Vagina (tissue), 2 donors: ENCODE results near the gene CAMK2A. TPM values are rescaled to one million over a fixed set of nuclear protein-coding genes. Genes with fewer than 3 reads are reported as not detected.

Experiments used
- DNase-seq, 2 donors: peaks; one replicate each; pipeline ENCODE4 v3.0.0-alpha.2; 2017; ENCODE audit errors: extremely low spot score in 2 of 2
- H3K27ac ChIP-seq: fragments of 200-600 bp; sonication (generic); one replicate; pipeline ENCODE4 v1.5.1; 2019
- H3K27me3 ChIP-seq: fragments of 200-600 bp; sonication (generic); one replicate; pipeline ENCODE4 v1.5.1; 2019
- H3K36me3 ChIP-seq, 2 donors: fragments of 200-600 bp; sonication (generic); one replicate each; pipeline ENCODE4 v1.5.1; 2017 to 2019
- H3K4me1 ChIP-seq: fragments of 200-600 bp; sonication (generic); one replicate; pipeline ENCODE4 v1.5.1; 2019
- H3K4me3 ChIP-seq, 2 donors: fragments of 200-600 bp; sonication (generic); 1 replicate in 1 of 2; 2 replicates in 1 of 2; pipeline ENCODE4 v1.5.1; 2016 to 2019
- H3K9me3 ChIP-seq: fragments of 200-600 bp; sonication (generic); one replicate; pipeline ENCODE4 v1.5.1; 2019
- CTCF ChIP-seq, 3 experiments: fragments of 450-650 bp in 2 of 3; fragments of 200-600 bp in 1 of 3; sonication (generic) in 1 of 3; IDR thresholded peaks; one replicate each; pipeline ENCODE4 v1.5.1; 2017 to 2019; ENCODE audit warnings: antibody characterized with exemption in 3 of 3, mild to moderate bottlenecking in 2 of 3, moderate library complexity in 2 of 3
- POLR2A ChIP-seq, 2 donors: fragments of 450-650 bp; IDR thresholded peaks; one replicate each; pipeline ENCODE4 v1.6.1; 2017; ENCODE audit warnings: antibody characterized with exemption in 2 of 2, mild to moderate bottlenecking in 2 of 2, moderate library complexity in 2 of 2
- POLR2AphosphoS5 ChIP-seq, 2 donors: sonication (generic); formaldehyde crosslinking; IDR thresholded peaks; one replicate each; pipeline ENCODE4 v1.9.0; 2017; ENCODE audit warnings: antibody characterized with exemption in 2 of 2, mild to moderate bottlenecking in 2 of 2, low read depth in 1 of 2; ENCODE audit not compliant: insufficient read depth in 1 of 2
- intact Hi-C: fragments of 100-400 bp; cut with DNase I; formaldehyde crosslinking; loops from one replicate; pipeline ENCODE4 v1.15.1; 2023
- total RNA-seq: library from RNA; depleted of rRNA; stranded (reverse); fragments of >200 nt; gene quantifications from one replicate; pipeline ENCODE4 v1.2.3, GENCODE V29; 2016

Gene CAMK2A
- total RNA-seq, 1 donor from 2014 or later = 0.49 TPM

GRCh38 chr5:150184990-150185912 is 104.3 kb downstream of the CAMK2A start:
- peaks cover 31% of the 10 kb centered on the region for H3K4me1 ChIP-seq
- no peaks in the 10 kb centered on the region for H3K27me3 ChIP-seq
- no peaks in the 10 kb centered on the region for H3K9me3 ChIP-seq
- TF ChIP-seq POLR2AphosphoS5 (IDR thresholded peaks at IDR 0.05; ENCODE audit: insufficient read depth in 1 of 2, low read depth in 1 of 2) (no peak), CTCF (IDR thresholded peaks at IDR 0.05) (no peak), POLR2A (IDR thresholded peaks at IDR 0.05) (no peak)
- DNase-seq = no peak
- no peak overlapping the region for H3K4me3 ChIP-seq
- H3K36me3 ChIP-seq = no peaks in the 10 kb centered on the region
- intact Hi-C loops = no loop called here
- no peak overlapping the region for H3K27ac ChIP-seq

GRCh38 chr5:150184006-150184405 is 105.6 kb downstream of the CAMK2A start:
- Histone ChIP-seq H3K27ac (no peak overlapping the region), H3K9me3 (no peaks in the 10 kb centered on the region), H3K27me3 (no peaks in the 10 kb centered on the region), H3K36me3 (no peaks in the 10 kb centered on the region), H3K4me3 (no peak overlapping the region), H3K4me1 (peaks cover 34% of the 10 kb centered on the region)
- DNase-seq = no peak
- no peak for TF ChIP-seq CTCF (IDR thresholded peaks at IDR 0.05)
- TF ChIP-seq POLR2A (IDR thresholded peaks at IDR 0.05) = no peak
- TF ChIP-seq POLR2AphosphoS5 (IDR thresholded peaks at IDR 0.05; ENCODE audit: insufficient read depth in 1 of 2, low read depth in 1 of 2) = no peak
- intact Hi-C loops = no loop called here

- no peaks in the 10 kb centered on the region for H3K27me3 ChIP-seq
- H3K9me3 ChIP-seq = no peaks in the 10 kb centered on the region
- H3K27ac ChIP-seq = no peak overlapping the region
- no peak for DNase-seq
- H3K4me1 ChIP-seq = peaks cover 34% of the 10 kb centered on the region
- intact Hi-C loops = no loop called here
- no peak for TF ChIP-seq POLR2A (IDR thresholded peaks at IDR 0.05)
- TF ChIP-seq POLR2AphosphoS5 (IDR thresholded peaks at IDR 0.05; ENCODE audit: insufficient read depth in 1 of 2, low read depth in 1 of 2) = no peak
- TF ChIP-seq CTCF (IDR thresholded peaks at IDR 0.05) = no peak
- no peak overlapping the region for H3K4me3 ChIP-seq
- H3K36me3 ChIP-seq = no peaks in the 10 kb centered on the region
These were observed 106.1 kb downstream of the CAMK2A start for GRCh38 chr5:150183436-150183835.

GRCh38 chr5:150182774-150183173 is 106.8 kb downstream of the CAMK2A start:
- H3K9me3 ChIP-seq = no peaks in the 10 kb centered on the region
- no peak for DNase-seq
- peak overlapping the region; percentile 90 for H3K27ac ChIP-seq
- H3K4me3 ChIP-seq = no peak overlapping the region
- no peaks in the 10 kb centered on the region for H3K27me3 ChIP-seq
- peaks cover 34% of the 10 kb centered on the region for H3K4me1 ChIP-seq
- intact Hi-C loops = no loop called here
- H3K36me3 ChIP-seq = no peaks in the 10 kb centered on the region
- TF ChIP-seq CTCF (IDR thresholded peaks at IDR 0.05) = no peak
- no peak for TF ChIP-seq POLR2A (IDR thresholded peaks at IDR 0.05)
- no peak for TF ChIP-seq POLR2AphosphoS5 (IDR thresholded peaks at IDR 0.05; ENCODE audit: insufficient read depth in 1 of 2, low read depth in 1 of 2)
